A673 (cell line): ENCODE measurements around the gene BRSK1.

Experiments used
- CTCF ChIP-seq: fragments of 300-800, 200-600 bp; sonication (generic); conservative IDR thresholded peaks from 2 replicates; pipeline ENCODE4 v1.5.1; 2017; ENCODE audit warnings: low read depth, mild to moderate bottlenecking, antibody characterized with exemption, low read length, moderate library complexity, mixed read lengths
- EZH2 ChIP-seq: fragments of 200-600 bp; sonication (generic); IDR thresholded peaks from 2 replicates; pipeline ENCODE4 v1.6.1; 2017; ENCODE audit warnings: borderline replicate concordance, low read depth, mild to moderate bottlenecking, mixed read lengths, antibody characterized with exemption, low read length; ENCODE audit not compliant: poor library complexity, severe bottlenecking

GRCh38 chr19:55248704-55249103 lies 35.1 kb upstream of the BRSK1 start:
- TF ChIP-seq EZH2, result no peak
- no peak for TF ChIP-seq CTCF
